Measurements from ENCODE around the gene MTA1.

DNA sequence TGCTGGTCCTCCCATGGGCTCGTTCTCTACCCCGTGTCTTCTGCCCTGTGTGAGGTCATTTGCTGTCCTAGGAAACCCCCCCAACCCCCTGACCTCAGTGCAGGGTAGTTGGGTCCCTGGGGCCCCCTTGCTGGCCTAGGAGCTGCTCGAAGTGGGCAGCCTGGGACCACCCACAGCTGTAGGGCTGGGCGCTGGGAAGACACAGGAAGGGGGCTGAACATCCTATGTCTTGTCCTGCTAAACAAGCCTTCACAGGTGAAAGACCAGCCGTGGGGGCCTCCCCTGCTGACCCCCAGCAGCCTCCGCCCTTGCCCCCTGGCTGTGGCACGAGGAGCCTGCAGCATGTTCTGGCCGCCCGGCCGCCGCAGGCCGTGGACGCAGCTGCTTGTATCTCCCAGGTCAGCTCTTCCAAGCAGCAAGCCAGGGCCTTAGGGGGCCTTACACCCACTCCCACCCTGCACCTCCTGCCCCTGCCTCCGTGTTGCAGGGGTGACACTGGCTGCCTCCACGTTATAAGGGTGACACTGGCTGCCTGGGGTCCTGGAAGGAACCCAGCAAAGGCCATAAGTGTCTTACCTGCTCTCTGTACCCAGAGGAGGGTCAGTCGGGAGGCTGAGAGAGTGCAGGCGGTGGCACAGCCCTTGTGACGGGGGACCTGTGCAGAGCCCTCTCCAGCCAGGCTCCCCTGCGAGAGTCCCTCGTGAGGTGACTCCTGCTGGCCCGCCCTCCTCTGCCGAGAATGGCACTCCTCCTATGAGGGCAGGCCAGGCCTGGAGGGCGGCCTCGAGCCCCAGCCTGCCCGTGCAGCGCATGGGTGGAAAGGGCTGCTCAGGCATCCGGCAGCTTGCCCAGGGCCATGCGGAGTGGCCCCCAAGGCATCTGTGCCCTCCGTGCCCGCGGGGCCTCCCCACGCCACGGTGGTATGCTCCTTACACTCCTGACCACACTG lies 32.8 kb upstream of the MTA1 start:
- TF ChIP-seq POLR2A (IDR thresholded peaks at IDR 0.05): no peak
- TF ChIP-seq, protein P1, sequence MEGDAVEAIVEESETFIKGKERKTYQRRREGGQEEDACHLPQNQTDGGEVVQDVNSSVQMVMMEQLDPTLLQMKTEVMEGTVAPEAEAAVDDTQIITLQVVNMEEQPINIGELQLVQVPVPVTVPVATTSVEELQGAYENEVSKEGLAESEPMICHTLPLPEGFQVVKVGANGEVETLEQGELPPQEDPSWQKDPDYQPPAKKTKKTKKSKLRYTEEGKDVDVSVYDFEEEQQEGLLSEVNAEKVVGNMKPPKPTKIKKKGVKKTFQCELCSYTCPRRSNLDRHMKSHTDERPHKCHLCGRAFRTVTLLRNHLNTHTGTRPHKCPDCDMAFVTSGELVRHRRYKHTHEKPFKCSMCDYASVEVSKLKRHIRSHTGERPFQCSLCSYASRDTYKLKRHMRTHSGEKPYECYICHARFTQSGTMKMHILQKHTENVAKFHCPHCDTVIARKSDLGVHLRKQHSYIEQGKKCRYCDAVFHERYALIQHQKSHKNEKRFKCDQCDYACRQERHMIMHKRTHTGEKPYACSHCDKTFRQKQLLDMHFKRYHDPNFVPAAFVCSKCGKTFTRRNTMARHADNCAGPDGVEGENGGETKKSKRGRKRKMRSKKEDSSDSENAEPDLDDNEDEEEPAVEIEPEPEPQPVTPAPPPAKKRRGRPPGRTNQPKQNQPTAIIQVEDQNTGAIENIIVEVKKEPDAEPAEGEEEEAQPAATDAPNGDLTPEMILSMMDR (IDR thresholded peaks at IDR 0.05): no peak
- TF ChIP-seq POLR2AphosphoS5 (IDR thresholded peaks at IDR 0.05): no peak
- TF ChIP-seq EP300 (IDR thresholded peaks at IDR 0.05): no peak

Measured in stomach (tissue), 4 donors.